Lower leg skin (tissue), 4 donors: ENCODE data around the gene NMUR2. TPM values are rescaled to one million over a fixed set of nuclear protein-coding genes. Genes with fewer than 3 reads are reported as not detected.

ENCODE experiments used
- DNase-seq, 2 donors: peaks; one replicate each; pipeline ENCODE4 v3.0.0-alpha.2; 2019; ENCODE audit warnings: low spot score in 2 of 2
- H3K4me3 ChIP-seq: fragments of 200-600 bp; sonication (generic); 2 replicates; pipeline ENCODE4 v1.5.1; 2017; ENCODE audit warnings: mild to moderate bottlenecking, low read depth; ENCODE audit not compliant: poor library complexity, severe bottlenecking
- CTCF ChIP-seq, 3 donors: fragments of 450-650 bp; IDR thresholded peaks; one replicate each; pipeline ENCODE4 v1.5.1; 2016; ENCODE audit warnings: antibody characterized with exemption in 3 of 3, mild to moderate bottlenecking in 3 of 3, moderate library complexity in 2 of 3
- POLR2A ChIP-seq, 2 donors: fragments of 450-650 bp; IDR thresholded peaks; one replicate each; pipeline ENCODE4 v1.6.1; 2016 to 2017; ENCODE audit warnings: antibody characterized with exemption in 2 of 2, mild to moderate bottlenecking in 1 of 2, moderate library complexity in 1 of 2
- WGBS, 2 donors: methylation state at CpG; one replicate each; pipeline ENCODE4 v1.1.5; 2018; 5-methylcytosine and 5-hydroxymethylcytosine counted together
- intact Hi-C: fragments of 100-400 bp; cut with DNase I; formaldehyde crosslinking; loops from one replicate; pipeline ENCODE4 v1.15.0; 2023; ENCODE audit warnings: low total_unique reads
- total RNA-seq, 4 donors: library from RNA; depleted of rRNA; stranded (reverse); fragments of >200 nt; gene quantifications; one replicate each; pipeline ENCODE4 v1.1.0, GENCODE V29; 2016

Gene NMUR2
- total RNA-seq, 4 donors from 2014 or later, result not detected

- WGBS, 2 donors, result 46 to 50% methylated on average over 2 of the region's 2 CpGs
- intact Hi-C loops, result no loop called here
- no peak for DNase-seq
- TF ChIP-seq POLR2A (IDR thresholded peaks at IDR 0.05), result no peak
- TF ChIP-seq CTCF (IDR thresholded peaks at IDR 0.05), result no peak
- H3K4me3 ChIP-seq, result no peak overlapping the region
These were observed 2.0 kb downstream of the NMUR2 start for GRCh38 chr5:152403046-152403445.

GRCh38 chr5:152400846-152401245, 4.2 kb downstream of the NMUR2 start:
- no peak for DNase-seq
- no peak for TF ChIP-seq POLR2A (IDR thresholded peaks at IDR 0.05)
- no peak for TF ChIP-seq CTCF (IDR thresholded peaks at IDR 0.05)
- intact Hi-C loops, result no loop called here
- 35 to 37% methylated on average over 2 of the region's 2 CpGs for WGBS, 2 donors
- no peak overlapping the region for H3K4me3 ChIP-seq

- intact Hi-C loops, result no loop called here
- no peak for TF ChIP-seq POLR2A (IDR thresholded peaks at IDR 0.05)
- no peak for TF ChIP-seq CTCF (IDR thresholded peaks at IDR 0.05)
- H3K4me3 ChIP-seq, result no peak overlapping the region
- 69 to 76% methylated on average over 1 of the region's 1 CpG for WGBS, 2 donors
- DNase-seq, result no peak
These were observed 7.5 kb downstream of the NMUR2 start for GRCh38 chr5:152397581-152397980.

- intact Hi-C loops, result no loop called here
- no peak for TF ChIP-seq CTCF (IDR thresholded peaks at IDR 0.05)
- no peak for TF ChIP-seq POLR2A (IDR thresholded peaks at IDR 0.05)
- no peak for DNase-seq
- no peak overlapping the region for H3K4me3 ChIP-seq
These were observed 11.6 kb downstream of the NMUR2 start for GRCh38 chr5:152393441-152393840.

- no peak for TF ChIP-seq POLR2A (IDR thresholded peaks at IDR 0.05)
- TF ChIP-seq CTCF (IDR thresholded peaks at IDR 0.05), result no peak
- 75 to 86% methylated on average over 3 of the region's 3 CpGs for WGBS, 2 donors
- intact Hi-C loops, result no loop called here
- H3K4me3 ChIP-seq, result no peak overlapping the region
- no peak for DNase-seq
These were observed 15.8 kb downstream of the NMUR2 start for GRCh38 chr5:152389208-152389849.

- H3K4me3 ChIP-seq, result no peak overlapping the region
- intact Hi-C loops, result no loop called here
- DNase-seq, result no peak
- 92 to 97% methylated on average over 1 of the region's 1 CpG for WGBS, 2 donors
- TF ChIP-seq CTCF (IDR thresholded peaks at IDR 0.05), result no peak
- no peak for TF ChIP-seq POLR2A (IDR thresholded peaks at IDR 0.05)
These were observed 16.5 kb downstream of the NMUR2 start for GRCh38 chr5:152388610-152389009.
